Progenitor cell of endocrine pancreas (in vitro differentiated cells): Measurements from ENCODE around the gene NGRN. TPM values are rescaled to one million over a fixed set of nuclear protein-coding genes. Genes with fewer than 3 reads are reported as not detected.

Experiments used
- DNase-seq: peaks from one replicate; pipeline ENCODE4 v3.0.0; 2021; ENCODE audit warnings: low spot score; ENCODE audit not compliant: unreplicated experiment
- H3K27ac Mint-ChIP-seq: 2 replicates; pipeline ENCODE4 v1.8.0; 2021; ENCODE audit warnings: mild to moderate bottlenecking, moderate library complexity, mixed read lengths
- H3K27me3 Mint-ChIP-seq: 2 replicates; pipeline ENCODE4 v1.8.0; 2021; ENCODE audit warnings: mixed read lengths
- H3K36me3 Mint-ChIP-seq: 2 replicates; pipeline ENCODE4 v1.8.0; 2022; ENCODE audit warnings: mixed read lengths; ENCODE audit not compliant: insufficient read depth
- H3K4me1 Mint-ChIP-seq: 2 replicates; pipeline ENCODE4 v1.8.0; 2021; ENCODE audit warnings: low read depth, mixed read lengths
- H3K4me3 Mint-ChIP-seq: 2 replicates; pipeline ENCODE4 v1.8.0; 2021; ENCODE audit warnings: low read depth, mild to moderate bottlenecking, moderate library complexity, mixed read lengths
- H3K9me3 Mint-ChIP-seq: 2 replicates; pipeline ENCODE4 v1.8.0; 2021; ENCODE audit warnings: low read depth, mixed read lengths
- CTCF ChIP-seq: fragments of 200-600 bp; sonication (generic); IDR thresholded peaks from one replicate; pipeline ENCODE4 v1.5.0; 2021; ENCODE audit warnings: antibody characterized with exemption, mild to moderate bottlenecking; ENCODE audit not compliant: unreplicated experiment
- total RNA-seq: library from RNA; stranded (reverse); gene quantifications from 2 replicates; pipeline ENCODE4 v1.2.1, GENCODE V29; 2021

NGRN gene
- total RNA-seq, 1 donor from 2014 or later: 121 TPM

- H3K9me3 Mint-ChIP-seq: no peaks in the 10 kb centered on the region
- DNase-seq: no peak
- H3K4me1 Mint-ChIP-seq: peaks cover 12% of the 10 kb centered on the region
- no peaks in the 10 kb centered on the region for H3K27me3 Mint-ChIP-seq
- H3K27ac Mint-ChIP-seq: peak overlapping the region; percentile 37
- peak overlapping the region; percentile 80 for H3K4me3 Mint-ChIP-seq
- no peak for TF ChIP-seq CTCF
- peaks cover 6% of the 10 kb centered on the region for H3K36me3 Mint-ChIP-seq
Measured at GRCh38 chr15:90232196-90232595, 33.3 kb upstream of the NGRN start.

- Mint-ChIP-seq H3K27ac (peak overlapping the region; percentile 82), H3K36me3 (peaks cover 6% of the 10 kb centered on the region), H3K4me3 (peak overlapping the region; percentile 80), H3K9me3 (no peaks in the 10 kb centered on the region), H3K4me1 (peaks cover 12% of the 10 kb centered on the region), H3K27me3 (no peaks in the 10 kb centered on the region)
- no peak for DNase-seq
- peak; percentile 55 for TF ChIP-seq CTCF
Measured at GRCh38 chr15:90232941-90233386, 32.5 kb upstream of the NGRN start.

GRCh38 chr15:90233387-90234095 lies 31.9 kb upstream of the NGRN start, which contains the start of gene CIB1:
CIB1 (minus strand) TSS chr15:90233941; CDS start chr15:90233885, 56 bp downstream.
- Mint-ChIP-seq H3K27me3 (no peaks in the 10 kb centered on the region), H3K4me1 (peaks cover 12% of the 10 kb centered on the region), H3K36me3 (peaks cover 10% of the 10 kb centered on the region), H3K4me3 (peak within 1 kb of the TSS; percentile 80), H3K9me3 (no peaks in the 10 kb centered on the region), H3K27ac (peak within 1 kb of the TSS; percentile 89)
- TF ChIP-seq CTCF: no peak
- DNase-seq: peak; percentile 87

- no peaks in the 10 kb centered on the region for H3K9me3 Mint-ChIP-seq
- peak within 1 kb of the TSS; percentile 89 for H3K27ac Mint-ChIP-seq
- H3K4me1 Mint-ChIP-seq: peaks cover 12% of the 10 kb centered on the region
- no peaks in the 10 kb centered on the region for H3K27me3 Mint-ChIP-seq
- no peak for TF ChIP-seq CTCF
- H3K36me3 Mint-ChIP-seq: peaks cover 6% of the 10 kb centered on the region
- peak within 1 kb of the TSS; percentile 80 for H3K4me3 Mint-ChIP-seq
- no peak for DNase-seq
Measured at GRCh38 chr15:90234096-90234988, 31.1 kb upstream of the NGRN start, which contains the start of gene GDPGP1. GDPGP1 (plus strand) TSS chr15:90234209; CDS start chr15:90240909, 6,700 bp downstream.

- no peak for TF ChIP-seq CTCF
- peaks cover 6% of the 10 kb centered on the region for H3K4me1 Mint-ChIP-seq
- H3K36me3 Mint-ChIP-seq: peaks cover 6% of the 10 kb centered on the region
- no peak for DNase-seq
- no peaks in the 10 kb centered on the region for H3K9me3 Mint-ChIP-seq
- H3K27ac Mint-ChIP-seq: no peak overlapping the region
- H3K27me3 Mint-ChIP-seq: no peaks in the 10 kb centered on the region
- no peak overlapping the region for H3K4me3 Mint-ChIP-seq
Measured at GRCh38 chr15:90239371-90239770, 26.1 kb upstream of the NGRN start.
